ENCODE results near the gene LOXHD1.

- no peak for TF ChIP-seq POLR2A (IDR thresholded peaks at IDR 0.05)
- no peak for TF ChIP-seq CTCF (IDR thresholded peaks at IDR 0.05)
- TF ChIP-seq POLR2AphosphoS5 (IDR thresholded peaks at IDR 0.05): no peak
Measured at GRCh38 chr18:46630991-46631390, 26.0 kb downstream of the LOXHD1 start.
